K562 (cell line): ENCODE results near the gene GRIK5. TPM values are rescaled to one million over a fixed set of nuclear protein-coding genes. Genes with fewer than 3 reads are reported as not detected.
A peak's percentile ranks its signal among the peaks of the same experiment; 100 is the strongest.

Source experiments
- ATAC-seq: fragments of 200-7000 bp; cut with Tn5 transposase; 3 replicates; pipeline ENCODE4 v1.9.1; 2020; ENCODE audit warnings: moderate library complexity
- BruUV-seq: library from RNA; stranded (reverse); fragments of 400-500 nt; replicated peaks from 2 replicates; lab custom pipeline; 2021; lab: Mats Ljungman, UMichigan
- CTCF ChIA-PET: fragments of 300-600 bp; formaldehyde crosslinking; extraction: SDS; loops from one replicate; lab custom pipeline; 2021; ENCODE audit warnings: low intra/inter-chr PET ratio; lab: Yijun Ruan, JAX
- POLR2A ChIA-PET: fragments of 300-600, 350-650 bp; sonication (Branson Sonifier 250); formaldehyde crosslinking; extraction: SDS; loops from one replicate; lab custom pipeline; 2021; ENCODE audit warnings: antibody characterized with exemption, inconsistent platforms; lab: Yijun Ruan, JAX
- DNase-seq, 4 experiments: peaks; one replicate each; pipeline versions ENCODE4 v3.0.0 to v3.0.0-alpha.2; 2011 to 2018; ENCODE audit warnings: low spot score in 3 of 4, mixed read lengths in 3 of 4; ENCODE audit errors: extremely low read depth in 1 of 4
- FAIRE-seq: peaks from 2 replicates; lab custom pipeline; 2011; peaks lifted over from hg19 to GRCh38; lab: Jason Lieb, UNC
- H2AFZ ChIP-seq: 2 replicates; pipeline ENCODE4 v1.6.0; 2011; ENCODE audit warnings: low read depth, low read length, control low read depth, inconsistent platforms
- H3K27ac ChIP-seq: fragments of 200-600 bp; 3 replicates; pipeline ENCODE4 v1.8.0; 2011; ENCODE audit warnings: low read depth, mild to moderate bottlenecking, control low read depth, inconsistent platforms, low read length, moderate library complexity, mixed read lengths; ENCODE audit errors: extremely low read depth
- H3K27me3 ChIP-seq, 2 experiments: fragments of 300-600 bp in 1 of 2; 2 replicates in 1 of 2; 3 replicates in 1 of 2; pipeline versions ENCODE4 v1.6.0 to v1.8.0; 2011; ENCODE audit warnings: inconsistent platforms in 2 of 2, low read length in 2 of 2, mild to moderate bottlenecking in 1 of 2, mixed read lengths in 1 of 2, moderate library complexity in 1 of 2; ENCODE audit not compliant: control insufficient read depth in 2 of 2, insufficient read depth in 2 of 2
- H3K36me3 ChIP-seq: fragments of 300-600 bp; 3 replicates; pipeline ENCODE4 v1.8.0; 2011; ENCODE audit warnings: mild to moderate bottlenecking, low read length, inconsistent platforms; ENCODE audit not compliant: control insufficient read depth, insufficient read depth
- H3K4me1 ChIP-seq, 2 experiments: fragments of 200-600 bp in 1 of 2; replicated peaks in 1 of 2; 2 replicates in 1 of 2; 3 replicates in 1 of 2; pipeline versions ENCODE4 v1.5.1 to v1.8.0; 2011; ENCODE audit warnings: inconsistent platforms in 2 of 2, low read length in 2 of 2, mild to moderate bottlenecking in 1 of 2, mixed read lengths in 1 of 2, moderate library complexity in 1 of 2; ENCODE audit not compliant: control insufficient read depth in 2 of 2, insufficient read depth in 2 of 2
- H3K4me2 ChIP-seq: 2 replicates; pipeline ENCODE4 v1.6.1; 2011; ENCODE audit warnings: low read length, control low read depth, inconsistent platforms, mixed read lengths; ENCODE audit not compliant: insufficient read depth
- H3K4me3 ChIP-seq: fragments of 200-600 bp; sonication (generic), shearing (Covaris generic); 2 replicates; pipeline ENCODE4 v1.5.1; 2016; ENCODE audit warnings: control low read depth, inconsistent platforms
- H3K79me2 ChIP-seq: fragments of 200-600 bp; 3 replicates; pipeline ENCODE4 v1.8.0; 2011; ENCODE audit warnings: low read length, inconsistent platforms; ENCODE audit not compliant: control insufficient read depth, insufficient read depth
- H3K9ac ChIP-seq, 2 experiments: 2 replicates each; pipeline versions ENCODE4 v1.6.0 to v1.6.1; 2011; ENCODE audit warnings: low read depth in 2 of 2, low read length in 2 of 2, control low read depth in 1 of 2, inconsistent platforms in 1 of 2, mild to moderate bottlenecking in 1 of 2, mixed read lengths in 1 of 2; ENCODE audit not compliant: insufficient read depth in 1 of 2
- H3K9me1 ChIP-seq: one replicate; pipeline ENCODE4 v1.6.0; 2011; ENCODE audit warnings: inconsistent platforms, mild to moderate bottlenecking, low read length, moderate library complexity; ENCODE audit not compliant: control insufficient read depth, insufficient read depth
- H3K9me3 ChIP-seq: replicated peaks from 2 replicates; pipeline ENCODE4 v1.5.1; 2011; ENCODE audit warnings: low read depth, low read length, inconsistent platforms; ENCODE audit not compliant: control insufficient read depth, insufficient read depth
- H4K20me1 ChIP-seq: replicated peaks from 2 replicates; pipeline ENCODE4 v1.6.1; 2011; ENCODE audit warnings: low read length, inconsistent platforms, mixed read lengths; ENCODE audit not compliant: control insufficient read depth, insufficient read depth
- BMI1 ChIP-seq: fragments of 150-350 bp; IDR thresholded peaks from 2 replicates; pipeline ENCODE4 v1.6.1; 2014; ENCODE audit warnings: low read length
- CCNT2 ChIP-seq: IDR thresholded peaks from 2 replicates; pipeline ENCODE4 v1.6.1; 2011; ENCODE audit warnings: borderline replicate concordance, low read depth, mild to moderate bottlenecking, moderate library complexity, mixed read lengths, low read length; ENCODE audit not compliant: insufficient read length; ENCODE audit errors: extremely low read depth
- CSDE1 ChIP-seq, 2 experiments: fragments of 450-650 bp; IDR thresholded peaks; 2 replicates each; pipeline ENCODE4 v1.6.1; 2016; ENCODE audit warnings: mild to moderate bottlenecking in 1 of 2
- CTBP1 ChIP-seq: fragments of 450-650 bp; IDR thresholded peaks from 2 replicates; pipeline ENCODE4 v1.6.1; 2016; ENCODE audit warnings: borderline replicate concordance
- HNRNPLL ChIP-seq: fragments of 200-400 bp; formaldehyde crosslinking; IDR thresholded peaks from 2 replicates; pipeline ENCODE4 v1.6.1; 2017; ENCODE audit warnings: low read length, low read depth, mild to moderate bottlenecking; ENCODE audit not compliant: poor library complexity, severe bottlenecking
- KDM1A ChIP-seq, 2 experiments: fragments of 450-650 bp; IDR thresholded peaks; 2 replicates each; pipeline ENCODE4 v1.6.1; 2016; ENCODE audit warnings: mild to moderate bottlenecking in 2 of 2
- MXI1 ChIP-seq: IDR thresholded peaks from 2 replicates; pipeline ENCODE4 v1.6.1; 2011; ENCODE audit warnings: low read depth, mild to moderate bottlenecking, improper control_type of control experiment, low read length
- RCOR1 ChIP-seq, 2 experiments: IDR thresholded peaks; 2 replicates each; pipeline ENCODE4 v1.6.1; 2012; ENCODE audit warnings: low read depth in 2 of 2, low read length in 2 of 2, borderline replicate concordance in 1 of 2, improper control_type of control experiment in 1 of 2
- RFX1 ChIP-seq: fragments of 450-650 bp; IDR thresholded peaks from 2 replicates; pipeline ENCODE4 v1.6.1; 2016; ENCODE audit warnings: mild to moderate bottlenecking, moderate library complexity
- SETDB1 ChIP-seq: IDR thresholded peaks from one replicate; pipeline ENCODE4 v1.6.1; 2012; ENCODE audit warnings: low read length, control low read depth, inconsistent platforms
- SRF ChIP-seq, 2 experiments: fragments of 250-450, 450-650 bp in 1 of 2; sonication (Bioruptor Pico) in 1 of 2; sonication (generic) in 1 of 2; formaldehyde crosslinking; IDR thresholded peaks; 2 replicates each; pipeline versions ENCODE4 v1.5.0 to v1.5.1; 2020 to 2022; ENCODE audit warnings: mild to moderate bottlenecking in 1 of 2, missing genetic modification reagents in 1 of 2
- SRSF1 ChIP-seq: fragments of 200-400 bp; formaldehyde crosslinking; IDR thresholded peaks from 2 replicates; pipeline ENCODE4 v1.6.1; 2017; ENCODE audit warnings: mild to moderate bottlenecking, low read depth, low read length, moderate library complexity
- ZBTB8A ChIP-seq: fragments of 450-650 bp; IDR thresholded peaks from 2 replicates; pipeline ENCODE4 v1.6.1; 2018; ENCODE audit warnings: mild to moderate bottlenecking, moderate library complexity; ENCODE audit not compliant: partially characterized antibody
- WGBS: fragments of 100-300 bp; shearing (Covaris generic); methylation state at CpG from one replicate; pipeline ENCODE4 v1.1.6; 2016; ENCODE audit warnings: low coverage, mixed read lengths; ENCODE audit not compliant: insufficient coverage; ENCODE audit errors: missing lambda C conversion rate; 5-methylcytosine and 5-hydroxymethylcytosine counted together
- in situ Hi-C: fragments of 300-500 bp; cut with MboI; formaldehyde crosslinking; loops from 4 replicates; pipeline ENCODE4 v1.15.0; 2018; ENCODE audit warnings: inconsistent platforms, mixed read lengths
- intact Hi-C: fragments of 100-400 bp; cut with micrococcal nuclease; formaldehyde crosslinking; loops from 2 replicates; pipeline ENCODE4 v1.14.2; 2022
- polyA plus RNA-seq, 8 experiments: library from polyadenylated mRNA; depleted of rRNA in 4 of 8; stranded (reverse) in 5 of 8; unstranded in 3 of 8; fragments of >200 nt; fragmentation: Nextera tagmentation in 2 of 8; fragmentation: Illumina TruSeq in 1 of 8; extraction: Ambion mirVana in 2 of 8; extraction: Trizol in 1 of 8; gene quantifications; 2 replicates each; pipeline versions ENCODE4 v1.2.1 to v1.2.3, GENCODE V29; 2011 to 2014; ENCODE audit warnings: inconsistent platforms in 1 of 8, missing spikeins in 1 of 8
- total RNA-seq, 7 experiments: library from RNA; depleted of rRNA in 6 of 7; stranded (reverse); fragments of >200 nt in 6 of 7; fragmentation: Illumina TruSeq in 2 of 7; extraction: Trizol in 2 of 7; gene quantifications; 2 replicates each; pipeline versions ENCODE4 v1.2.1 to v1.2.3, GENCODE V29; 2011 to 2021; ENCODE audit warnings: low replicate concordance in 1 of 7
- TF ChIP-seq, protein P1 (sequence below): sonication (generic); formaldehyde crosslinking; IDR thresholded peaks from 2 replicates; pipeline ENCODE4 v1.8.1; 2023; ENCODE audit warnings: mild to moderate bottlenecking, missing genetic modification reagents
- TF ChIP-seq, protein P2 (sequence below): fragments of 450-650 bp; formaldehyde crosslinking; IDR thresholded peaks from 2 replicates; pipeline ENCODE4 v1.4.0; 2022; ENCODE audit warnings: missing genetic modification characterization

Gene GRIK5
- total and polyA plus RNA-seq, 9 of the 15 experiments (the other 6 are each of a cell fraction or from before 2014, with no cell fraction given) = 0.04 to 0.55 (median 0.27) TPM; not detected in 2

DNA sequence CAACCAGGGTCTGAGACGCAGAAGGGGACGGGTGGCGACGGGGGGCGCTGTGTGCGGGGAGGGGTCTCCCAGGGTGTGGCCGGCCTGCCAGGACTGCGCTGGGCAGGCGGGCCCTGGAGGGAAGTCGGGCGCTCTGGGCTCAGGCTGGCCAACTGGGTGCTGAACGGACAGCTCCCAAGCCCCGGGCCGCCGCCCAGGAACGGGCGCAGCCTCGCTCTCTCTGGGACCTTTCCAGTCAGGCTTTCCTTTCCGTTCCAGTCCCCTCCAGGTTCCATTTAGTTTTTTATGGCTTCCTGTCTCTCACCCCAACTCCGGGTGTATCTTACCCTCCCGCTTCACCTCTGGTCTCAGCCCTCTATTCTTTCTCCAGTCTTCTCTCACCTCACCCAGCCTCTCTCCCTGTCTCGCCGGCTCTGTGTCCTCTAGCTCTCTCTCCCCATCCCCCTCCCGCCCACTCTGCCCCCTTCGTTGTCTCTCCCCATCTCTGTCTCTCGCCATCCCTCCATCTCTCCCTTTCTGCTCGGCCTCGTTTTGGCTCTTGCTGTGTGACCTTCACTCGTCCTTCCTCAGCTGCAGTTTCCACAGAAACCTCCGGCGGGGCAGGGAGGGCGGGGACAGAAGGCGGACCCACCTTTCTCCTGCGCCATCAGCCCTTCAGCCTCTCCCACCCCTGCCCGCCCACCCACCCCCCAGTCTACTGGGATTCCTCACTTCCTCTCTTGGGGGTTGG is 72.7 kb downstream of the GRIK5 start (continued):
- TF ChIP-seq, protein P1, sequence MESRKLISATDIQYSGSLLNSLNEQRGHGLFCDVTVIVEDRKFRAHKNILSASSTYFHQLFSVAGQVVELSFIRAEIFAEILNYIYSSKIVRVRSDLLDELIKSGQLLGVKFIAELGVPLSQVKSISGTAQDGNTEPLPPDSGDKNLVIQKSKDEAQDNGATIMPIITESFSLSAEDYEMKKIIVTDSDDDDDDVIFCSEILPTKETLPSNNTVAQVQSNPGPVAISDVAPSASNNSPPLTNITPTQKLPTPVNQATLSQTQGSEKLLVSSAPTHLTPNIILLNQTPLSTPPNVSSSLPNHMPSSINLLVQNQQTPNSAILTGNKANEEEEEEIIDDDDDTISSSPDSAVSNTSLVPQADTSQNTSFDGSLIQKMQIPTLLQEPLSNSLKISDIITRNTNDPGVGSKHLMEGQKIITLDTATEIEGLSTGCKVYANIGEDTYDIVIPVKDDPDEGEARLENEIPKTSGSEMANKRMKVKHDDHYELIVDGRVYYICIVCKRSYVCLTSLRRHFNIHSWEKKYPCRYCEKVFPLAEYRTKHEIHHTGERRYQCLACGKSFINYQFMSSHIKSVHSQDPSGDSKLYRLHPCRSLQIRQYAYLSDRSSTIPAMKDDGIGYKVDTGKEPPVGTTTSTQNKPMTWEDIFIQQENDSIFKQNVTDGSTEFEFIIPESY = no peak

DNA sequence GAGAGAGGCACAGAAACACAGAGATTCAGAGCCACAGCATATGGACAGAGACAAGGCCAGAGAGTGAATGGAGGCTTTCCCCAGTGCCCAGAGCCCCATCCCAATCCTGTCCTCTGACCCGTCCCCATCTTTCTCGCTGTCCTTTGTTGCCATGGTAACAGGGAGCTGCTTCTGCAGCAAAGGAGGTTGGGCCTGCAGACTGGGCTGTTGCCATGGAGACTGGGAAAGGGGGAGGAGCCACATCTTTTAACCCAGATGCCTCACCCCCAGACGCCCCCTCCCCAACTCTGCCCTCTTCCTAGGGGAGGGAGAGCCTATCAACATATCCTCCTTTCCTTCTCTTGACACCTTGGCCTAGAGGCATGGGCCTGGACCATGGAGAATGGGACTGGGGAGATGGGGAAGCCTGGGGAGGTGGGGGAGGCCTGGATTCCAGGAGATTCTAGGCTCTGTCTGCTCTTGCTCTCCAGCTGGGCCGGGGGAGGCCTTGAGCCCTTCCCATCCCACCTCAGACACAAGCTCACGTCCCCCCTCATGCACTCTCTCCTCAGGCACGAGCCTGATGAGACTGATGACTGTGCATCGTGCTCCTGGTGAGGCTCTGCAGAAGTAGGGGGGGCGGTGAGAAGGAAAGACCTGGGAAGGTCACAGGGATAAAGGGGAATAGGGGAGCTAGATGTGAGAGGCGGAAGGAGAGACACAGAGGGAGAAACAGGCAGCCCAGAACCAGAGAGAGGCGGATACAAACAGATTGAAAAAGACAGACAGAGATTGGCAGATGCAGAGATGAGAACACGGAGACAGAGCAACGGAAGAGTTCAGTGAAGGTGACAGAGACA is 73.8 kb downstream of the GRIK5 start:
- no peaks in the 10 kb centered on the region for H3K79me2 ChIP-seq
- H2AFZ ChIP-seq = no peak overlapping the region
- no peak overlapping the region for H3K4me2 ChIP-seq
- H3K9me1 ChIP-seq = no peaks in the 10 kb centered on the region
- FAIRE-seq (peak; percentile 35), ATAC-seq (peak; percentile 38; the same call in 2 of the 3 replicates), DNase-seq (peak; percentile 54 to 80 (median 70))
- no TSS peak for BruUV-seq
- H3K4me1 ChIP-seq = peaks cover 0 to 40% of the 10 kb centered on the region in 2 experiments; a peak in 2 of 5 replicates
- H4K20me1 ChIP-seq = peaks cover 8% of the 10 kb centered on the region
- intact Hi-C loops (no loop called here), in situ Hi-C loops (no loop called here)
- no peaks in the 10 kb centered on the region for H3K36me3 ChIP-seq
- WGBS = under 1% methylated on average over 12 of the region's 12 CpGs
- H3K9ac ChIP-seq = no peak overlapping the region
- H3K4me3 ChIP-seq = no peak overlapping the region
- CTCF ChIA-PET = no interaction called here
- peaks cover 8 to 57% of the 10 kb centered on the region in 2 experiments; a peak in 4 of 5 replicates for H3K27me3 ChIP-seq
- no peak overlapping the region for H3K27ac ChIP-seq
- no peaks in the 10 kb centered on the region for H3K9me3 ChIP-seq
- POLR2A ChIA-PET = interaction anchor here (0.6 to 2.0 kb wide), 7 partner anchors 11 to 57 kb away, joined by 3 to 5 read pairs (median 3); no protein-coding TSS in a partner anchor
- TF ChIP-seq HNRNPLL = peak; percentile 18
- TF ChIP-seq CCNT2 = no peak
- peak; percentile 26 to 93; a peak in 3 of 4 replicates for TF ChIP-seq RCOR1 (IDR thresholded peaks at IDR 0.05; ENCODE audit: borderline replicate concordance in 1 of 2, low read depth in 2 of 2, low read length in 2 of 2)
- peak; percentile 53 to 76; a peak in 2 of 4 replicates for TF ChIP-seq KDM1A (IDR thresholded peaks at IDR 0.05)
- no peak for TF ChIP-seq ZBTB8A
- TF ChIP-seq SRSF1 = no peak
- TF ChIP-seq CSDE1 (IDR thresholded peaks at IDR 0.05) = peak in 1 of 2 experiments; percentile 93; a peak in 2 of 4 replicates
- peak; percentile 83 for TF ChIP-seq BMI1
- TF ChIP-seq SRF (CRISPR knock-in tag; IDR thresholded peaks at IDR 0.05) = no peak
- peak; percentile 99 for TF ChIP-seq RFX1
- TF ChIP-seq SETDB1 = no peak
- TF ChIP-seq, protein P2, sequence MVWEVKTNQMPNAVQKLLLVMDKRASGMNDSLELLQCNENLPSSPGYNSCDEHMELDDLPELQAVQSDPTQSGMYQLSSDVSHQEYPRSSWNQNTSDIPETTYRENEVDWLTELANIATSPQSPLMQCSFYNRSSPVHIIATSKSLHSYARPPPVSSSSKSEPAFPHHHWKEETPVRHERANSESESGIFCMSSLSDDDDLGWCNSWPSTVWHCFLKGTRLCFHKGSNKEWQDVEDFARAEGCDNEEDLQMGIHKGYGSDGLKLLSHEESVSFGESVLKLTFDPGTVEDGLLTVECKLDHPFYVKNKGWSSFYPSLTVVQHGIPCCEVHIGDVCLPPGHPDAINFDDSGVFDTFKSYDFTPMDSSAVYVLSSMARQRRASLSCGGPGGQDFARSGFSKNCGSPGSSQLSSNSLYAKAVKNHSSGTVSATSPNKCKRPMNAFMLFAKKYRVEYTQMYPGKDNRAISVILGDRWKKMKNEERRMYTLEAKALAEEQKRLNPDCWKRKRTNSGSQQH (CRISPR knock-in tag) = no peak
- TF ChIP-seq CTBP1 = peak; percentile 51; the same call in 1 of the 2 replicates
- peak; percentile 61; the same call in 1 of the 2 replicates for TF ChIP-seq MXI1
